HG02571 (cell line): ENCODE measurements around the gene ANO2.
"Not testable (repeated sequence)": the region's sequence is repeated elsewhere in the genome, so short reads cannot be mapped to it uniquely, and the experiment has no call there.

ENCODE experiments used
- ATAC-seq: cut with Tn5 transposase; IDR thresholded peaks from one replicate; pipeline ENCODE4 v1.9.1; 2021; ENCODE audit warnings: mild to moderate bottlenecking, moderate library complexity; ENCODE audit not compliant: unreplicated experiment

Gene ANO2

GRCh38 chr12:5830111-5830510 is 114.9 kb downstream of the ANO2 start:
- ATAC-seq: no peak

- ATAC-seq: no peak
These were observed 117.5 kb downstream of the ANO2 start for GRCh38 chr12:5827591-5827990.

DNA sequence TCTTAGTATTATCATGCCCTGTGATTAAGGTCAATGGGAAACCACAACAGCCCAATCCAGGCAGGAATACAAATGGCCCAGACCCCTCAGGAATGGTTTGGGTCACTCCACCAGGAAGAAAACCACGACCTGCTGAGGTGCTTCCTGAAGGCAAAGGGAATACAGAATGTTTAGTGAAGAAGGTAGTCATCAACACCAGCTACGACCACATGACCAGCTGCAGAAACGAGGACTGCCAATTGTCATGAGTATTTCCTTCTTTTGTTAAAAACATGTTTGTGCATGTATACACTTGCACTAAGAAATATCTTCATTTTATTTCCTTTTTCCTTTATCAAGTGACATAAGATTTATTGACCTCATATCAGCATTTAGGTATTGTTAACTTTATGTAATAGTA is 119.3 kb downstream of the ANO2 start:
- ATAC-seq: not testable (repeated sequence)

GRCh38 chr12:5818877-5819276 is 126.2 kb downstream of the ANO2 start:
- not testable (repeated sequence) for ATAC-seq

DNA sequence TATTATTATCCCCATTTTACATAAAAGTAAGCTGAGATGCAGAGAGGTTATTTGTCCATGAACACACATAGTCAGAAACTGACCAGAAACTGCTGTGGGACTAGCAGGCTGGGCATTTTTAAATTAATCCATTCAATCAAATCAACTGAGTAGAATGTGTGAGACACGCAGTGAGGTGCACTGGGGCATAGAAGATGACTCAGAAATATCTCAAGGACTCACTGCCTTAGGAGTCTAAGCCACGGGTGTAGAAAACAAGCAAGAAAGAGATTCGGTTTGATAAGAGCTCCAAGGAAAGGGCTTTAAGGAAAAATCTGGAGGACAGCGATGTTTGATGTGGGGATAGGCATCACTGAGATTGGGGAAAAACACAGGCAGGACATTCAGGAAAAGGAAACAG is 127.8 kb downstream of the ANO2 start:
- no peak for ATAC-seq

DNA sequence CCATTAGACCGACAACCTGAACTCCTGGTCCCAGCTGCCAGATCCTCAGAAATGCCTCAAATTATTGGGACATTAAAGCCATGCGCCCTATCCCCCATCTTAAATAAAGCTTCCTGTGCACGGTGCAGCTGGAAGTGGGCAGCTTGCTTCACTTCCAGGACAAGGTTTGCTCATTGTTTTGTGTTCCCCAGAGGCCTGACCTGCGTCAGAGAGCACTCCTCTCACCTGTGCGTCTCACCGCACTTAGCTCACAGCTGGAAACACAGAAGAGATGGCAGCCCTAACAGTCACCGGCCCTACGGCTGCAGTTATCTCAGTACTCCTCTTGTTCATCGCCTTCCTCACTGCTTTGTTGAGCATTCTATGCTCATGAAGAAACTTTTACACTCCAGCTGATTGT is 135.5 kb downstream of the ANO2 start:
- no peak for ATAC-seq

DNA sequence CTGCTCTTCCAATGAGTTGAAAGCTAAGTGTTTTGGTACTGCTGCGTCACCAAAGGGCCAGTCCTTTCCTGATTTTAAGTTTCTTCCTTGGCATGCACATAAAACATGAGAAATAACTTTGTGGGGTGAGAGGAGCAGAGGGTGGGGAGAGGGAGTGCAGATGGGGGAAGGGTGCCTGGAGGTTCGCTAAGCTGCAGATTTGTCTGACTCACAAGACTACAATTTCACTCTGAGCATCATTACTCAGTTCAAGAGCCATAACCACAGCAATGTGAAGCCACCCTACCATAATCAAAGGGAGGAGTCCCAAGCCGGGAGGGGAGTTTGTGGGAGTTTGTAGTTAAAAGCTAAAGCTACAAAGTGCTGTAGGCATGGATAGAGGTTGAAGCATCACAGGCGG is 136.1 kb downstream of the ANO2 start:
- ATAC-seq: no peak

DNA sequence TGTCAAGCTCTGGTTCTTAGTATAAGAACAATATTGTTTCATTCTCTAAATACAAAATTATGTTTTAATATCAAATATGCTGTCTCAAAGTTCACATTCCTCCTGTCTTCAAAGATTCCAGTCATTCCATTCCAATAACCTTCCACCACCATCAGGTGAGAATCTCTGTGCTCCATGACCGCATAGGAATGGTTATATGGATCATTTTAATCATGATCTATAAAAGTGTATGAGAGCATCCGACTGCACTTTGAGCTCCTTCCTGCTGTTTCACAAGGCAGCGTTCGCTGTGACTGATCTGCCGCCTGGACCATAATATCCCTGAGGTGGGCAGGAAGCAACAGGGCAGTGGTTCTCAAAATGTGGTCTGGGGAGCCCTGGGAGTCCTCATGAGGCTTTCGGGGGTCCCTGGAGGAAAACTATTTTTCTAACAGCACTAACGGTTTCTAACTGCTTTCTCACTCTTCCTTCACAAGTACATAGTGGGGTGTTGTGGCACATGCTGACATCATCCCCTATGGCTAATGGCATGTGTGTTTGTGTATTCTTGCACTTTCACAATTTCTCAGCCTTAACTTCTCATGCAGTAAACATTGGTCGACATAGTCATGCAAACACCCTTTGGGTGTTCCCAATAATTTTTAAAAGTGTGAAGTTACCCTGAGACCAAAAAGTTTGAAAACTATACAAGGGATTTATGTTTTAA is 137.4 kb downstream of the ANO2 start:
- no peak for ATAC-seq

- no peak for ATAC-seq
These were observed 138.0 kb downstream of the ANO2 start for GRCh38 chr12:5807090-5807414.

GRCh38 chr12:5806371-5807089 is 138.5 kb downstream of the ANO2 start:
- ATAC-seq: no peak

DNA sequence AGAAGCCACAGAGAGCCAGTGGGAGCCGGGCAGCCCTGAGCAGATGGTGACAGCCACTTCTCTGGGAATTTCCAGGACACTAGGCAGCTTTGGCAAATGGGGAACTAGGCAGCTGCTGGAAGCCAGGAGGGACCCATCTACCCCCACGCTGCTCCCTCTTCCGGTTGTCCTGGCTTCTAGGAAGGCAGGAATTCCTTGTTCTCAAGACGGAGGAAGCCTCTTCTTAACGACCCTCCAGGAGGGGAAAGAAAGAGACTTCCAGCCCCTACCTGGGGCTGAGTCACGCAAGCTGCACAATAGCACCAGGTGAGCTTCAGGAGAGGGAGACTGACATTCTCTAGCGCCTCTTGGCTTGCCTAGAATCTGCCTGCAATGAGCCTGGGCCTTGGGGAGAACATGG is 141.5 kb downstream of the ANO2 start:
- no peak for ATAC-seq

- ATAC-seq: no peak
These were observed 146.6 kb downstream of the ANO2 start for GRCh38 chr12:5798242-5799015.

GRCh38 chr12:5797661-5798060 is 147.4 kb downstream of the ANO2 start:
- no peak for ATAC-seq

- ATAC-seq: no peak
These were observed 148.2 kb downstream of the ANO2 start for GRCh38 chr12:5796959-5797225.

GRCh38 chr12:5796171-5796958 is 148.7 kb downstream of the ANO2 start:
- ATAC-seq: no peak

- ATAC-seq: no peak
These were observed 150.9 kb downstream of the ANO2 start for GRCh38 chr12:5794156-5794555.

DNA sequence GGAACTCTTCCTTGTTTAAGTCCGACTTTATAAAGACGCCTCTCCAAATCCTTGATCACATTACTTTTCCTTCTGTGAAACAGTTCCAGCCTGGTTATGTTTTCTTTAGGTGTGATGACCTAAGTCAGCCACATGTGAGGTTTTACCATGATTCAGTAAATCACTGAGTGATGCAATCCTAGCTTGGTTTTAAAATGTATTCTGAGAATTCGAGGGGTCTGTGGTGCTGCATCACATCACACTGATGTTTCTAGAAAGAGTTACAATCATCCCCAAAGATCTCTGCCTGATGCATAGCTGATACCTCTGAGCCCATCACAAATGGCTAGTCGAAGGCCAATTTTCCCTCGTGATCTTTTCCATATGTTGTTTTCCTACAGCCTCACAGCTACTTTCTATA is 152.7 kb downstream of the ANO2 start:
- ATAC-seq: no peak

DNA sequence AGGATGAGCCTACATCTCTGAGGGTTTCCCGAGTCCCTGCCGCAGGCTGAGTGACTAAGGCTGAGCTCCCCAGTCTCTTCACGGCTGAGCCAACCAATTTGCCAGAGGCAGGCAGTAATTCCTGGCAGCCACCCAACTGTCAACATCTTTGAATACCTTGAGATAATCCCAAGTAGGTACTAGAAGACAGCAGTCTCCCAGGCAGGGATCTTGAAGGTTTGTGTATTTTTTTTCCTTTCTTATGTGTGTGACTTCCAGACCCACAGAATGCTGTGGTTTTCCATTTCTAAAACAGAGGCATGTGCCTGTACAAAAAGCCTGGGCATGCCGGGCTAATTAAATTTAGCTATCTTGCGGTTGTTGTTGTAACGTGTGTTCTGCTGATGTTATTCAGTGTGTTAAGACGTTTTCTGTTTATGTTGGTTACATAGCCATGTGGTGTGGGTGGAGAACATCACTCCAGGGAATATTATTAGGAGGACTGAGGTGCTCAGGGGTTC is 155.5 kb downstream of the ANO2 start:
- no peak for ATAC-seq

GRCh38 chr12:5787828-5788227 is 157.2 kb downstream of the ANO2 start:
- ATAC-seq: no peak

DNA sequence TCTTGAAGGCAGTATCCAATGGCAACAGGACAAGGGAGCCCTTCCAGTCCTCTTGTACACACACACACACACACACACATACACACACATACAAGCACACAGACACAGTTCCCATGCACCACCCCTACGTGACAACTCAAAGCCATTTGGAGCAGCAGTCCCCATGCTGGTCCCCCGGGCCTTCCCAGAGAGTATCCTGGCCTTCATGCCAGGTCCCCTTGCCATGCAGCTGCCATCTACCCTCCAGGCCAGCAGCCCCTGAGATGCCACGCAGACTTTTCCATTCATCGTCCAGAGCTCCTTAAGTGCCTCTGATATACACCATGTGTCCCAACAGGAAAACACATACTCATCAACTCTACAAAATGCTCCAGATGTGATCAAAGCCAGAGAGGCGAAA is 159.5 kb downstream of the ANO2 start:
- no peak for ATAC-seq

DNA sequence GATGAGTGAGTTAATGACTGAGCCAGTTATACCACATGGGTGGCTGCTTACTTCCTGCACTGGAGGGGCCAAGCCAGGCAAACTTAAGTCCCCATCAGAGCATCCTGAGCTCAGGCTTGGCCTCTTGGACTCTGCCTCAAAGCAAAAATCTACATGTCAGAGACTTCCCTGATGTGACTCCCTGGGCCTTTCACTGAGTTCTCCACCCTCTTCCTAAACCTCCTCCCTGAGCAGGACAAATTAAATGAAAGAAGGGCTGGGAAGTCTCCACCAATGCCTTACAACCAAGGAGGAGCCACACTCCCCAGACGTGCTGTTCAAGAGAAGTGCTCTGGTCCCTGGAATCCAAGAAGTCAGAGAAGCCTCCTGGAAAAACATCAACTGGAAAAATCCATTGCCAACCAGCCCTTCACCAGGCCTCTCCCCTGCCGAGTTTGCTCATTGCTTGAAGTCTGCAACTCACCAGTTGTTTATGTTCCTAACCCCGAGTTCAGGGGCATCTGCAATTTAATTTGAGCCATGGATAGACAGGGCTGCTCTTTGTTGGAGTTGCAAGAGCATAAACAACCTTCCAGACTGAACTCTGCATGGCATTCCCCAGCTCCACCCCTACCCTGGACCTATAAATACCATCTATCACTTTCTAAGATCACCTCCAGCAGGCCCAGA is 160.5 kb downstream of the ANO2 start:
- no peak for ATAC-seq
